ENCODE measurements around the gene TWF2.

- no peak for TF ChIP-seq CTCF (IDR thresholded peaks at IDR 0.05; ENCODE audit: low read depth, low read length)
- no peak for TF ChIP-seq EZH2phosphoT487 (IDR thresholded peaks at IDR 0.05; ENCODE audit: low read depth)
Observed at GRCh38 chr3:52253314-52254304, 14.7 kb upstream of the TWF2 start.

Data from OCI-LY3 (cell line).